ENCODE measurements around the gene ALG9.

GRCh38 chr11:111846636-111847035 lies 24.7 kb downstream of the ALG9 start:
- no peak for TF ChIP-seq POLR2A (IDR thresholded peaks at IDR 0.05)
- no peak for TF ChIP-seq CTCF (IDR thresholded peaks at IDR 0.05)

Data from ovary (tissue), 3 donors.